Midbrain (tissue), 1 donor: Measurements from ENCODE around the gene RASA3.
"Not testable (repeated sequence)": the region's sequence is repeated elsewhere in the genome, so short reads cannot be mapped to it uniquely, and the experiment has no call there.

ENCODE experiments used
- DNase-seq: peaks from one replicate; lab custom pipeline; 2025; lab: John Stamatoyannopoulos, UW

Gene RASA3

GRCh38 chr13:114142137-114142550 lies 9.7 kb upstream of the RASA3 start:
- DNase-seq = no peak

DNA sequence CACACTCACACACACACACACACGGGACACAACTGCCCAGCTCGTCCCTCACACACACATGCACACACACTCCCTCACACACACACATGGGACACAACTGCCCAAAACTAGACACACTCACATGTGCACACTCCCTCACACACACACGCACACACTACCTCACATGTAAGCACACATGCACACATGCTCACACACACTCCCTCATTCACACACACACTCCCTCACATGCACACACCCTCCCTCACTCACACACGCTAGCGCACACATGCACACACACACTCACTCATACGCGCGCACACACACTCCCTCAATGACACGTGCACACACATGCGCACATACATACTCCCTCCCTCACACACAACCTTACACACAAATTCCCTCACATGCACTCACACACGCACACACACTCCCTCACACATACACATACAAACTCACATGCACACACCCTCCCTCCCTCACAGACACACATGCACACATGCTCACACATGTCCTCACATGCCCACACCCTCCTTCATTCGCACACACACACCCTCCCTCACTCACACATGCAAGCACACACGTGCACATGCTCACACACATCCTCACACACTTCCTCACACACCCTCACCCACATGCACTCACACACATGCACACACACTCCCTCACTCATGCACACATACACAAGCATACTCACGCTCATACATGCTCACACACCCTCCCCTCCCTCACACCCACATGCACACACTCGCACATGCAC lies 9.0 kb upstream of the RASA3 start:
- no peak for DNase-seq

DNA sequence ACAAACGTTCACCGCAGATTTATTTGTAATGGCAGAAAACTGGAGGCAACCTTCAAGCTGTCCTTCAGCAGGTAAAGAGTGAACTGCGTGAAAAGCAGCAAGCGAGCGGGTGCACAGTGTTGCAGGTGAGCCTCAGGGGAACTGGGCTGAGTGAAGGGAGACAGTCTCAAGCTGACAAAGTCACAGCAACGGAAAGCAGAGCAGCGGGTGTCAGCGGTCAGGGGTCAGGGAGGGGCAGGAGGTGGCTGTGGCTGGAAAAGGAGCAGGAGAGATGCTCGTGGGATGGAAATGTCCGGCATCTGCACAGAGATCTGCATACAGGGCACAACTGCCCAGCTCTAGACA lies 8.5 kb upstream of the RASA3 start:
- DNase-seq = no peak

GRCh38 chr13:114140131-114140905 lies 7.9 kb upstream of the RASA3 start:
- DNase-seq = no peak

DNA sequence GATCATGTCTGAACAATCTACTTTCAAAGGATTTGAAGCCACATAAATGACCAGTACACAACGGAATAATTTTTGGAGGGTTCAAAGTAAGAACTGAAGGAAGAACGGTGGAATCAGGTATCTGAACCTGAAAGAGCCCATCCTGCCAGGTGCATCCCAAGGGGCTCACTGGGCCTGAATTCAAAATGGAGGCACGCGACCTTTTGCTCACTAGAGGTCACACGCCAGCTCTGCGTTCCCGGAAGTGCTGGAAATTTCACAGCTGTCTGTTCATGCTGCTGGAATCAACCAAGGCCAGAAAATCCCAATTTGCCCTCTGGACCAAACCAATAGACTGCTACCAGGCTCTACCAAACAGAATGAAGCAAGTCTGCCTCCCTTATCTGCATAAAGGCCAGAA lies 4.2 kb upstream of the RASA3 start:
- no peak for DNase-seq

DNA sequence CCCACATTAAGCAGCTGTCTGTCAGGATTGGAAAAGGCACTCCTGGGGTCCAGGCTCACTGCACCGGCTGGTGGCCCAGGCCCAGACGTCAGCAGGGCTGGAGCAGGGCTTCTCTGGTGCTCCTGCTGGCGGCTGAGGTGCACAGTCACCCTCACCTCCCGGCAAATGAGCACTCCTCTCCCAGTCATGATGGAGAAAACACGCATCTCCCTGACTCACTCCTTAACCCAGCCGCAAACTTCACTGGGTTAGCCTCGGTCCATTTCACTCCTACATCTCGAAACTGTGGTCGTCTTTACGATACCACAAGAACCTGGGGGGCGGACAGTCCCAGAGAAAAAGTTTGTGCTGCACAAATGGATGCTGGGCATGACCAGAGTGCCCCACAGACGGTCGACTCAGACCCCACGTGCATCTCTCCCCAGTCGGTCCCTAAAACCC lies 3.3 kb upstream of the RASA3 start:
- no peak for DNase-seq

DNA sequence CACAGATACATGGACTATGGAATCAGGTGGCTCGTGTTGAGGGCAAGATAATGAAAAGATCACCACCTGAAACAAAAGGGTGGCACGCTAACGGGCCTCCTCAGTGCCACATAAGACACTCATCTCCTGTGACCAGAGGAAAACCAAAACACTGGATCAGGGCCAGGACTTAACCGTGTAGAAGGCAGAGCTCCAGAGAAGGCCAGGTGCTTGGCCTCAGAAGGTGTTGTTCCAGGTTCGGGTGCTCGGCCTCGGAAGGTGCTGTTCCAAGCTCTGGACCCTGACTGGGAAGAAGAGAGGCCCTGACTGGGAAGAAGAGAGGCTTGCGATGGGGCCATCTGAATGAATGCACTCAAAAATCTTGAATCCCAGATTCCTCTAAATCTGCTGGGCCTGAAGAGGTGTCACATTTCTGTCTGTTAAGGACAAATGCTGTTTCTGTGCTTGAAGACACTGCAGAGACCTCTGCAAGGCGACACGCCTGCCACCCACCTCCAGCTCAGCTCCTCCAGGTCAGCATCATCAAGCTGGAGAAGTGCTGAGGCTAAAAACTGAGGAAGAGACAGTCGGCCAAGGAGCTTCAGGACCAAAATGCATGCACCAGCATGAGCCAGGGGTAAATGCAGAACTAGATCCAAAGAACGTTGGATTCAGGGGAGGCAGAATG lies 2.7 kb upstream of the RASA3 start:
- DNase-seq = no peak

DNA sequence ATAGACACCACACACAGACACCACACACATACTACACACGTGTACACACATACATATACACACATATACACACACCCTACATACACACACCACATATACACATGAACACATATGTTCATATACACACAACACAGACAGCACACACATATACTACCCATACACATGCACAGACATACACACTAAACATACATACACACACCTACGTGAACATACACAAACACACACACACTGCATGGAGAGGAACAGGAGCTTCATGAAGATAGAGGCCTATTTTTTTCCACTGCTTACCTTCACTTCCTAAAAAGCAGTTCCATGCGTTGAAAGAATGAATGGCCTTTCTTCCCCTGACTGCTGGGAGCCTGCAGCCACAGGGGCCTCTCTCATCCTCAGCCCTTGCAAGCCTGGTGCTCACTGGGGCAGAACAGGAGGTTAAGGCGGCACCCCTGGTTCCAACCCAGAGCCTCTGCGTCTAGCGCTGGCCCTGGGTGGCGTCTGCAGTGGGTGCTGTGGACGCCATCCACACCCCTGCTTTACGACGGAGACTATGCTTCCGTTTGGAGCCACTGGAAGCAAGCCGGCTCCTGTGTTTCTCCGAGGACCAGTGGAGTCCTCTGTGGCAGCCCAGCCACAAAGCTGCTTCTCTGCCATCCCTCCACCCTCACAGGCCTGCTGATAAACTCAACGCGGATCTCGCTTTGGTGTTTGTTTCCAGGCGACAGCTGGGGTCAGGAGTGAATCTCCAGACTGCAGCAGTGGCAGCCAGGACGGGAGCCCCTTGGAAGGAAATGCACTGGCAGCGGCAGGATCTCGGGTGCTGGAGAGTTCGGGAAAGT lies 1.9 kb upstream of the RASA3 start:
- no peak for DNase-seq

- DNase-seq = not testable (repeated sequence)
Measured at GRCh38 chr13:114133552-114133951, 1.1 kb upstream of the RASA3 start.

DNA sequence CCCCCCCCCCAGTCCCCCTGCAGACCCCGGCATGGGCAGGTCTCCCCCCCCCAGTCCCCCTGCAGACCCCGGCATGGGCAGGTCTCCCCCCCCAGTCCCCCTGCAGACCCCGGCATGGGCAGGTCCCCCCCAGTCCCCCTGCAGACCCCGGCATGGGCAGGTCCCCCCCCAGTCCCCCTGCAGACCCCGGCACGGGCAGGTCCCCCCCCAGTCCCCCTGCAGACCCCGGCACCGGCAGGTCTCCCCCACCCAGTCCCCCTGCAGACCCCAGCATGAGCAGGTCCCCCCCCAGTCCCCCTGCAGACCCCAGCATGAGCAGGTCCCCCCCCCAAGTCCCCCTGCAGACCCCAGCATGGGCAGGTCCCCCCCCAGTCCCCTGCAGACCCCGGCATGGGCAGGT lies 703 bp upstream of the RASA3 start:
- not testable (repeated sequence) for DNase-seq

- no peak for DNase-seq
Measured at GRCh38 chr13:114131583-114132418, 622 bp downstream of the RASA3 start.

GRCh38 chr13:114130837-114131582 lies 1.4 kb downstream of the RASA3 start:
- DNase-seq = peak; percentile 50

DNA sequence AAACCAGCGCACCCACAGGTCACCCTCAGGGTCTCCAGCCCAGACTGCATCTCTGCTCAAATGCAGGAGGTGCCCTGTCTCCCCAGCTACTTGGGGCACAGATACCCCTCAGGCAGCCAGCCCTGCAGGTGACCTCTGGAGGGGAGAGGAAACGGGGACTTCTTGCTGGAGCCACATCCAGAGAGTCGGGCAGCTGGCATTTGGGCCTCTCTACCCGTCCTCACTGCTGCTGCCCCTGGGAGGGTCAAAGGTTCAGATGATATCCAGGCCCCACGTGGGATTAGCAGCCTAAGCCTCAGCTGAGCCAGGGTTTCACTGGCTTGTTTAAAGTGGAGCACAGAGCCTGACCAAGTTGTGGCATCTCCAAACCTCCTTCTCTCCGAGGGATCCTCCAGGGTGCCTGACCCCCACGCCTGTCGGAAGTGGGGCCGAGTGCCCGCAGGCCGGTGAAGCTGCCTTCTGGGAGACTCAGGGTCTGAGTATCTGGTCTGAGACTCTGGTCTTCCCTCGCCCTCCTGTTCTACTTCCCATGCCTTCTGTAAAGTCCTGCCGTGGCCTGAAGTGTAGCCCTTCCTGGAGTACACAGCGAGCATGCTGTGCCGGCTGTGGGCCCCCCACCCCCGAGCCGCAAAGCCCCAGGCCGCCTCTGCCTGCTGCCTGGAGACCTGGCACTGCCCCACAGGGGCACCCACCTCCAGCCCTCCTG lies 2.1 kb downstream of the RASA3 start:
- no peak for DNase-seq

DNA sequence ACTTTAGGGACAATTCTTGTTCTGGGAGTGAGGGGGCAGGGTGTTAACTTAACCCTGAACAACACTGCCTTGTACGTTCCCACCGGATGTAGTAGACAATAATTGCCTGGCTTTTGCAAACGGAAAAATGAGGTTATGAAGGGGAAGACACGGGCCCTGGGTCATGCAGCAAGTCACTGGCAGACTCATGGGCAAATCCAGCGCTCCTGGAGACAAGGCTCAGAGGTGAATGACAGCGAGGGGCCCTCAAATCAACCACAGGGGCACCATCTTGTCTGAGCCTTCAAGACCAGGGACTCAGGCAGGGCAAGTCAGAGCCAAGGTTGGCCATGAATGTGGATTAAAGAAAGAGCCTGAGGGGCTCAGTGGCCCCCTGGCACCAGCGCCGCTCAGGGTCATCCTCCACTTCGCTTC lies 2.8 kb downstream of the RASA3 start:
- DNase-seq = no peak

- peak; percentile 34 for DNase-seq
Measured at GRCh38 chr13:114128624-114129522, 3.5 kb downstream of the RASA3 start.

DNA sequence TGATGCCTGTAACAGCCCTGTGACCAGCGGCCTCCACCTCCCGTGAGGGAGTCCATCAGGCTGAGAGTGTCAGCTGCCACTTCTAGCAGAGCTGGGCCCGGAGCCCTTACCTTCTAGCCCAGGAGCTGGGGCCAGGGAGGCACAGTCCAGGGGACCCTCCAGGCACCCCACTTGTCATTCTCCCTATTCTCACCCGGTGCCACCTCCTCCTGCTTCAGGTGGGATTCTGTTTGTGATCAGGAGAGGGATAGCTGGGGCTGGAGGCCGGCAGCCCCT lies 4.1 kb downstream of the RASA3 start:
- DNase-seq = no peak

DNA sequence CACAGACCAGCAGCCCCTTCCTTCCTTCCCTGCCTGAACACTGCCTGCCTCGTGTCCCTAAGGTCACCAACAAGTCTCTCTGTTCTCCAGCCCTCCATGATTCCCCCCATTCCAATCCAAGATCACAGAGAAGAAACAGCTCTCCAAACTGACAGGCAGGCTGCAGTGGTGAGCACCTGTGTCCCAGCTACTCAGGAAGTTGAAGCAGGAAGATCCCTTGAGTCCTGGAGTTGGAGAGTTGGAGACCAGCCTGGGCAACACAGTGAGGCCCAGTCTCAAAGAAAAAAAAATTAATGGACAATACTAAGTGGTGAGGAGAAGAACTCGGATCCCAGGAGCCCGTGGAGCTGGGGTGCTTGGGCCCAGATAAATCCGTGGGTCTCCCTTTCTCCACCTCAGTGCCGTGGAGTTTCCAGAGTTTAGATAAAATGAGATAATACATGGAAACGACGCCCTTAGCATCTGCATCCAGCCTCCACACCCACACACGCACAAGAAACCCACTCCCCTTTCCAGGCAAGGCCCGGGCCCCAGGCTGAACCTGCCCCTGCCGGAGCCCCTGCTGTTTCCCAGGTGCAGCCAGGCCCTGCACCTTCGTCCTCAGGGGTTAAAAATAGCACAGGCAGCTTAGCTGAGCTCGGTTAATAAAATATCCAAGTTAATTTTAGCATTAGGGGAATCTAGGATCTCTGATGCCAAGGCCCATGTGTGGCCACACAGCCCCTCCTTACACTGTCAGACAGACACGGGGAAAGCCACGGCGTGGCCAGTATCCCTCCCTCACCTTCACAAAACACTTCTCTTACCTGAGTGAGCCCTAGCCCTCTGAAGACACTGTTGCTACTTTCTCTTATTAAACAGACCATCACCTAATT lies 4.7 kb downstream of the RASA3 start:
- no peak for DNase-seq
